GM12878 (cell line): Measurements from ENCODE around the gene DGCR8. TPM values are rescaled to one million over a fixed set of nuclear protein-coding genes. Genes with fewer than 3 reads are reported as not detected.

Experiments used
- CREM ChIP-seq: IDR thresholded peaks from 2 replicates; pipeline ENCODE4 v1.6.1; 2014; ENCODE audit warnings: antibody characterized with exemption, low read depth
- JUNB ChIP-seq: IDR thresholded peaks from 2 replicates; pipeline ENCODE4 v1.6.1; 2016; ENCODE audit warnings: antibody characterized with exemption, mild to moderate bottlenecking
- KAT2A ChIP-seq: conservative IDR thresholded peaks from 2 replicates; pipeline ENCODE4 v1.6.1; 2011; ENCODE audit warnings: low read depth, low read length; ENCODE audit not compliant: control insufficient read depth
- POLR2AphosphoS2 ChIP-seq: IDR thresholded peaks from 2 replicates; pipeline ENCODE4 v1.6.1; 2011; ENCODE audit warnings: low read depth, mild to moderate bottlenecking, low read length, improper control_type of control experiment, moderate library complexity
- SUZ12 ChIP-seq: fragments of 200-600 bp; sonication (generic); IDR thresholded peaks from one replicate; pipeline ENCODE4 v1.6.1; 2018; ENCODE audit warnings: antibody characterized with exemption, mild to moderate bottlenecking; ENCODE audit not compliant: unreplicated experiment
- ZBED1 ChIP-seq: IDR thresholded peaks from 2 replicates; pipeline ENCODE4 v1.6.1; 2016; ENCODE audit warnings: borderline replicate concordance
- ZNF24 ChIP-seq: fragments of 450-650 bp; IDR thresholded peaks from 2 replicates; pipeline ENCODE4 v1.6.1; 2017; ENCODE audit warnings: antibody characterized with exemption, mild to moderate bottlenecking
- polyA plus RNA-seq, 11 experiments: library from polyadenylated mRNA; depleted of rRNA in 4 of 11; unstranded in 6 of 11; stranded (reverse) in 5 of 11; fragments of >200 nt; fragmentation: Nextera tagmentation in 4 of 11; fragmentation: Illumina TruSeq in 1 of 11; extraction: Ambion mirVana in 4 of 11; extraction: Trizol in 1 of 11; gene quantifications; 1 replicate in 1 of 11; 2 replicates in 10 of 11; pipeline versions ENCODE4 v1.2.1 to v1.2.3, GENCODE V29; 2011 to 2016; ENCODE audit warnings: inconsistent platforms in 2 of 11, missing spikeins in 2 of 11, low read depth in 1 of 11
- total RNA-seq, 4 experiments: library from RNA; depleted of rRNA in 3 of 4; stranded (reverse); fragments of >200 nt in 3 of 4; fragmentation: Illumina TruSeq in 1 of 4; extraction: Trizol in 1 of 4; gene quantifications; 2 replicates each; pipeline versions ENCODE4 v1.2.1 to v1.2.3, GENCODE V29; 2013 to 2021
- TF ChIP-seq, protein P1 (sequence below): fragments of 450-650 bp; IDR thresholded peaks from 2 replicates; pipeline ENCODE4 v1.6.1; 2018; ENCODE audit warnings: borderline replicate concordance, mild to moderate bottlenecking; ENCODE audit not compliant: partially characterized antibody
- TF ChIP-seq, protein P2 (sequence below): fragments of 450-650 bp; IDR thresholded peaks from 2 replicates; pipeline ENCODE4 v1.6.1; 2017; ENCODE audit warnings: borderline replicate concordance
- TF ChIP-seq, protein P3 (sequence below): fragments of 450-650 bp; conservative IDR thresholded peaks from 2 replicates; pipeline ENCODE4 v1.6.1; 2017; ENCODE audit warnings: mild to moderate bottlenecking, moderate library complexity
- TF ChIP-seq, protein P4 (sequence below): IDR thresholded peaks from 2 replicates; pipeline ENCODE4 v1.6.1; 2012; ENCODE audit warnings: low read depth, low read length, improper control_type of control experiment
- TF ChIP-seq, protein P5 (sequence below): fragments of 450-650 bp; IDR thresholded peaks from 2 replicates; pipeline ENCODE4 v1.6.1; 2017; ENCODE audit warnings: mild to moderate bottlenecking
- TF ChIP-seq, protein P6 (sequence below): IDR thresholded peaks from 2 replicates; pipeline ENCODE4 v1.6.1; 2011; ENCODE audit warnings: borderline replicate concordance, low read depth, mild to moderate bottlenecking, moderate library complexity, mixed read lengths, low read length; ENCODE audit not compliant: insufficient read depth; ENCODE audit errors: extremely low read length

The DGCR8 gene
- total and polyA plus RNA-seq, 10 of the 15 experiments (the other 5 are each of a cell fraction or from before 2014, with no cell fraction given) = 1.2 to 35.1 (median 17.2) TPM

DNA sequence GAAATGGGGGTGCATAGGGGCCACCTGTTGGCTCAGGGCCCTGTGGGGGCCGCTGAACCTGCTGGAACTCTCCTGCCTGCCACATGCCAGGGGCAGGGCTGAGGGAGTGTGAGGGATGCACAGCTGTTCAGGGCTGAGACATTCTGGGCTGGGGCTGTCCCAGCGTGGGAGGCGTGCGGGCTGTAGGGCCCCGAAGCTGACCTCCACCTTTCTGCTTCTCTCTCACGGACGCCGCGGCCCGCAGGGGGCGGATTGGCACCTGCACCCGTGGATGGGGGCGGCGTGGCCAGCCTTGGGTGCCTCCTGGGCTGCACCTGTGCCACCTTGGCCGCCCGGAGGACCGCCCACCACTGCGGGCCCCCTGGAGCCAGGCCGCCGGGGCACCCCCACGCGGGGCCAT is 66.7 kb downstream of the DGCR8 start (continued):
- TF ChIP-seq, protein P1, sequence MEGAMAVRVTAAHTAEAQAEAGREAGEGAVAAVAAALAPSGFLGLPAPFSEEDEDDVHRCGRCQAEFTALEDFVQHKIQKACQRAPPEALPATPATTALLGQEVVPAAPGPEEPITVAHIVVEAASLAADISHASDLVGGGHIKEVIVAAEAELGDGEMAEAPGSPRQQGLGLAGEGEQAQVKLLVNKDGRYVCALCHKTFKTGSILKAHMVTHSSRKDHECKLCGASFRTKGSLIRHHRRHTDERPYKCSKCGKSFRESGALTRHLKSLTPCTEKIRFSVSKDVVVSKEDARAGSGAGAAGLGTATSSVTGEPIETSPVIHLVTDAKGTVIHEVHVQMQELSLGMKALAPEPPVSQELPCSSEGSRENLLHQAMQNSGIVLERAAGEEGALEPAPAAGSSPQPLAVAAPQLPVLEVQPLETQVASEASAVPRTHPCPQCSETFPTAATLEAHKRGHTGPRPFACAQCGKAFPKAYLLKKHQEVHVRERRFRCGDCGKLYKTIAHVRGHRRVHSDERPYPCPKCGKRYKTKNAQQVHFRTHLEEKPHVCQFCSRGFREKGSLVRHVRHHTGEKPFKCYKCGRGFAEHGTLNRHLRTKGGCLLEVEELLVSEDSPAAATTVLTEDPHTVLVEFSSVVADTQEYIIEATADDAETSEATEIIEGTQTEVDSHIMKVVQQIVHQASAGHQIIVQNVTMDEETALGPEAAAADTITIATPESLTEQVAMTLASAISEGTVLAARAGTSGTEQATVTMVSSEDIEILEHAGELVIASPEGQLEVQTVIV = no peak
- TF ChIP-seq ZBED1 = no peak
- TF ChIP-seq, protein P2, sequence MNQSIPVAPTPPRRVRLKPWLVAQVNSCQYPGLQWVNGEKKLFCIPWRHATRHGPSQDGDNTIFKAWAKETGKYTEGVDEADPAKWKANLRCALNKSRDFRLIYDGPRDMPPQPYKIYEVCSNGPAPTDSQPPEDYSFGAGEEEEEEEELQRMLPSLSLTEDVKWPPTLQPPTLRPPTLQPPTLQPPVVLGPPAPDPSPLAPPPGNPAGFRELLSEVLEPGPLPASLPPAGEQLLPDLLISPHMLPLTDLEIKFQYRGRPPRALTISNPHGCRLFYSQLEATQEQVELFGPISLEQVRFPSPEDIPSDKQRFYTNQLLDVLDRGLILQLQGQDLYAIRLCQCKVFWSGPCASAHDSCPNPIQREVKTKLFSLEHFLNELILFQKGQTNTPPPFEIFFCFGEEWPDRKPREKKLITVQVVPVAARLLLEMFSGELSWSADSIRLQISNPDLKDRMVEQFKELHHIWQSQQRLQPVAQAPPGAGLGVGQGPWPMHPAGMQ = no peak
- TF ChIP-seq ZNF24 = no peak
- TF ChIP-seq SUZ12 = no peak
- TF ChIP-seq, protein P3, sequence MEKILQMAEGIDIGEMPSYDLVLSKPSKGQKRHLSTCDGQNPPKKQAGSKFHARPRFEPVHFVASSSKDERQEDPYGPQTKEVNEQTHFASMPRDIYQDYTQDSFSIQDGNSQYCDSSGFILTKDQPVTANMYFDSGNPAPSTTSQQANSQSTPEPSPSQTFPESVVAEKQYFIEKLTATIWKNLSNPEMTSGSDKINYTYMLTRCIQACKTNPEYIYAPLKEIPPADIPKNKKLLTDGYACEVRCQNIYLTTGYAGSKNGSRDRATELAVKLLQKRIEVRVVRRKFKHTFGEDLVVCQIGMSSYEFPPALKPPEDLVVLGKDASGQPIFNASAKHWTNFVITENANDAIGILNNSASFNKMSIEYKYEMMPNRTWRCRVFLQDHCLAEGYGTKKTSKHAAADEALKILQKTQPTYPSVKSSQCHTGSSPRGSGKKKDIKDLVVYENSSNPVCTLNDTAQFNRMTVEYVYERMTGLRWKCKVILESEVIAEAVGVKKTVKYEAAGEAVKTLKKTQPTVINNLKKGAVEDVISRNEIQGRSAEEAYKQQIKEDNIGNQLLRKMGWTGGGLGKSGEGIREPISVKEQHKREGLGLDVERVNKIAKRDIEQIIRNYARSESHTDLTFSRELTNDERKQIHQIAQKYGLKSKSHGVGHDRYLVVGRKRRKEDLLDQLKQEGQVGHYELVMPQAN = no peak
- TF ChIP-seq JUNB = no peak
- 0 out of 2 replicates have a peak, but pooled peaks have one; percentile 9 for TF ChIP-seq CREM
- TF ChIP-seq, protein P4, sequence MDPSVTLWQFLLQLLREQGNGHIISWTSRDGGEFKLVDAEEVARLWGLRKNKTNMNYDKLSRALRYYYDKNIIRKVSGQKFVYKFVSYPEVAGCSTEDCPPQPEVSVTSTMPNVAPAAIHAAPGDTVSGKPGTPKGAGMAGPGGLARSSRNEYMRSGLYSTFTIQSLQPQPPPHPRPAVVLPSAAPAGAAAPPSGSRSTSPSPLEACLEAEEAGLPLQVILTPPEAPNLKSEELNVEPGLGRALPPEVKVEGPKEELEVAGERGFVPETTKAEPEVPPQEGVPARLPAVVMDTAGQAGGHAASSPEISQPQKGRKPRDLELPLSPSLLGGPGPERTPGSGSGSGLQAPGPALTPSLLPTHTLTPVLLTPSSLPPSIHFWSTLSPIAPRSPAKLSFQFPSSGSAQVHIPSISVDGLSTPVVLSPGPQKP = no peak
- TF ChIP-seq, protein P5, sequence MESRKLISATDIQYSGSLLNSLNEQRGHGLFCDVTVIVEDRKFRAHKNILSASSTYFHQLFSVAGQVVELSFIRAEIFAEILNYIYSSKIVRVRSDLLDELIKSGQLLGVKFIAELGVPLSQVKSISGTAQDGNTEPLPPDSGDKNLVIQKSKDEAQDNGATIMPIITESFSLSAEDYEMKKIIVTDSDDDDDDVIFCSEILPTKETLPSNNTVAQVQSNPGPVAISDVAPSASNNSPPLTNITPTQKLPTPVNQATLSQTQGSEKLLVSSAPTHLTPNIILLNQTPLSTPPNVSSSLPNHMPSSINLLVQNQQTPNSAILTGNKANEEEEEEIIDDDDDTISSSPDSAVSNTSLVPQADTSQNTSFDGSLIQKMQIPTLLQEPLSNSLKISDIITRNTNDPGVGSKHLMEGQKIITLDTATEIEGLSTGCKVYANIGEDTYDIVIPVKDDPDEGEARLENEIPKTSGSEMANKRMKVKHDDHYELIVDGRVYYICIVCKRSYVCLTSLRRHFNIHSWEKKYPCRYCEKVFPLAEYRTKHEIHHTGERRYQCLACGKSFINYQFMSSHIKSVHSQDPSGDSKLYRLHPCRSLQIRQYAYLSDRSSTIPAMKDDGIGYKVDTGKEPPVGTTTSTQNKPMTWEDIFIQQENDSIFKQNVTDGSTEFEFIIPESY = no peak
- TF ChIP-seq, protein P6, sequence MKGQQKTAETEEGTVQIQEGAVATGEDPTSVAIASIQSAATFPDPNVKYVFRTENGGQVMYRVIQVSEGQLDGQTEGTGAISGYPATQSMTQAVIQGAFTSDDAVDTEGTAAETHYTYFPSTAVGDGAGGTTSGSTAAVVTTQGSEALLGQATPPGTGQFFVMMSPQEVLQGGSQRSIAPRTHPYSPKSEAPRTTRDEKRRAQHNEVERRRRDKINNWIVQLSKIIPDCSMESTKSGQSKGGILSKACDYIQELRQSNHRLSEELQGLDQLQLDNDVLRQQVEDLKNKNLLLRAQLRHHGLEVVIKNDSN = no peak
- no peak for TF ChIP-seq POLR2AphosphoS2
- TF ChIP-seq KAT2A = no peak
- TF ChIP-seq, all 136 proteins: peak for 13
